Gastrocnemius medialis (tissue), 4 donors: ENCODE data around the gene FAM78A.
A peak's percentile ranks its signal among the peaks of the same experiment; 100 is the strongest.

Experiments
- CTCF ChIP-seq, 5 experiments: fragments of 450-650 bp in 3 of 5; fragments of 200-600 bp in 2 of 5; sonication (generic) in 2 of 5; IDR thresholded peaks in 4 of 5; conservative IDR thresholded peaks in 1 of 5; 1 replicate in 4 of 5; 2 replicates in 1 of 5; pipeline ENCODE4 v1.5.1; 2016 to 2019; ENCODE audit warnings: antibody characterized with exemption in 5 of 5, mild to moderate bottlenecking in 3 of 5, moderate library complexity in 3 of 5
- POLR2A ChIP-seq, 2 donors: fragments of 450-650 bp; IDR thresholded peaks; one replicate each; pipeline ENCODE4 v1.6.1; 2017; ENCODE audit warnings: antibody characterized with exemption in 2 of 2, mild to moderate bottlenecking in 2 of 2, moderate library complexity in 2 of 2

GRCh38 chr9:131310833-131311554 is 34.7 kb upstream of the FAM78A start:
- TF ChIP-seq POLR2A (IDR thresholded peaks at IDR 0.05) (peak; percentile 32 to 46), CTCF (IDR thresholded peaks at IDR 0.05 in 4 of 5, conservative IDR thresholded peaks at IDR 0.05 in 1 of 5) (peak in 2 of 5 experiments; percentile 14 to 17)
